HG03139 (cell line): ENCODE results near the gene RNF130.

ENCODE experiments used
- ATAC-seq: cut with Tn5 transposase; IDR thresholded peaks from one replicate; pipeline ENCODE4 v1.9.1; 2021; ENCODE audit not compliant: unreplicated experiment

The RNF130 gene

GRCh38 chr5:179920175-179920574 lies 151.4 kb downstream of the RNF130 start:
- no peak for ATAC-seq

DNA sequence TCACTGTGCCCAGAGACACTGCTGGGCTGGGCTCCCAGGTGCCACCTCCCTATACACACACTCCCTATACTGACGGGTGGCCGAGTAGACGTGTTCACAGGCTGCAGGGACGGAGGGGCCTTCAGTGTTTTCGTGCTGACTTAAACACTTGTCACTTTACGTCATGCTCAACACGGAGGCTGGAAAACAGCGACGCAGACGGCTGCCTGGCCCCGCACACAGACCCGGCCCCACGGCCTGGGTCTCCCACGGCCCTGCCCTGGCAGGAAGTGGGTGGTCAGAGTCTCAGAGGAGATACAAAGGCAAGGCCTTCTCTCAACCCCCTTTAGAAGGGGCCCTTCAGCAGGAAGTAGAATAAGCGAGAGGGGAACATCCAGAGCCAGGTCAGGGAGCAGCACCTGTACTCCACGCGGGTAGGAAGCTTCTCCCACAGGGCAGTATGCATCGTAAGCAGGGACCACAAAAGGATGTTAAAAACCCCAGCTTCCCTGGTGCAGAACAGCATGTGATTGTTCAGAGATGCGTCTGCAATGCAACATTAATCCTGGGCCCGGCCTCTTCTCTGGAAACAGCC lies 152.0 kb downstream of the RNF130 start:
- no peak for ATAC-seq

- ATAC-seq, result no peak
Measured at GRCh38 chr5:179918742-179919486, 152.6 kb downstream of the RNF130 start.

DNA sequence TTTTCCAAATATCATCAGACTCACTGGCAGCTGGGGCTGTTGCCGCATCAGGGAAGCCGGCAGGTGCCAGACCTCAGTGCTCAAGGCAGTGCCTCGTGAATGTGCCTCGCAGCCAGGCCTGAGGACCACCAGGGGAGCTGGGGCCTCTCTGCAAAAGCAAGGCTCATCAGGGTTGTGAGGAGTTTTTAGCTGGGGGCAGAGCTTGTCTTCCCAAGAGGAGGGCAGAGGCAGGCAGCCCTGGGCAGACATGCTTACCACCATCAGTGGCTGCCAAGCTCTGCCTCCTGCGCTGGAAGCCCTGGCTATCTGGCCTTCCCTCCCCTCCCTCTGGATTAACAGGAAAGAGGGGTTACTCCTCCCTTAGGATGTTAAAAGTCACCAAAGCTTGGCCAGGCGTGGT lies 155.0 kb downstream of the RNF130 start:
- ATAC-seq, result no peak

GRCh38 chr5:179915406-179915935 lies 156.1 kb downstream of the RNF130 start:
- no peak for ATAC-seq

DNA sequence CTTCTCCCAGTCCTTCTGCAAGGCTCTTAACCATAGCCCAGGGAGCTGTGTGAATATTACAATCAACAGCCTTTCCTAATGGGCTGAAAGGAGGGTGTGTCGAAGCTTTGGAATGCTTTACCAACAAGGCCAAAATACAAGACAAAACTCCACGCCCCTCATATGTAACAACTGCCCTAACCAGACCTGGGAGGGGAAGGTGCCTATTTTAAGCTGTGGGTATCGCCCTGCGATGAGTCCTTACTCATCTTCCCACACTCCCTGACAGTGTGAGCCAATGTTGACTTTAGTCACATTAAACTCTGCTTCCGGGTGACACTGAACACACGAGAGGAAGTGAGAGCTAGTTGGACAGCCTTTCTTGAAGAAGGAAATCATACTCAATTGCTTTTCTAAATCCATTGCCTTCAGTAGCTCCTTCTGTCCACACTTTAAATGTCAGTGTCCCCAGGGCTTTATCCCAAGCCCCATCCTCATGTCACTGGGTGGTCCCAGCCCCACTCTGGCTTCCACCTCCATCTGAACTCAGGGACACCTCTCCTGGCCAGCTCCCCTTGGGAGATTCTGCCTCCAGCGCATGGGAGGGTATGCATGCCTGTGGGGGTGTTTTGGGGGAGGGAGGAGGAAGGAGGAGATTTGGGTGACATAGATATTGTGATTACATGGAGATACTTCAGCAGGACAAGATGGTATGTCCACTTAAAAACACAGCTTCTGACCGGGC lies 157.4 kb downstream of the RNF130 start:
- ATAC-seq, result no peak

GRCh38 chr5:179913461-179913860 lies 158.1 kb downstream of the RNF130 start:
- no peak for ATAC-seq

GRCh38 chr5:179912951-179913350 lies 158.6 kb downstream of the RNF130 start:
- no peak for ATAC-seq

DNA sequence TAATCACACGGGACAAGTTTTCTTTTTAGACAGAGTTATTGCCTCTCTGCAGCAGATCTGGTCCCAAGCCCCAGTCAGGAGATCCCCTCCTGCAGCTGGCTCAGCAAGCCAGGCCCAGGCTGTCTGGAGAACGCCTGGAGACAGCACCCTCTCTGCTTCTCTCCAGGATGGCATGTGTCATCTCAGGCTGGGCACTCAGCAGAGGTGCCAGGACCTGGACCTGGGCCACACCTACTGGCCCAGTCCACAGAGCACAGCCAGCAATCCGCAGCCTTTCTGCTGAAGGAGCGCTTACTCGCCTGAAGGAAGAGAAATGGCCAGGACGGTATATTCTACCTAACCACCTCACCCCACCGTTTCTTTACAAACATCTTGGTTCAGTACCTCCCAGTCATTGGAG lies 159.2 kb downstream of the RNF130 start:
- ATAC-seq, result no peak

DNA sequence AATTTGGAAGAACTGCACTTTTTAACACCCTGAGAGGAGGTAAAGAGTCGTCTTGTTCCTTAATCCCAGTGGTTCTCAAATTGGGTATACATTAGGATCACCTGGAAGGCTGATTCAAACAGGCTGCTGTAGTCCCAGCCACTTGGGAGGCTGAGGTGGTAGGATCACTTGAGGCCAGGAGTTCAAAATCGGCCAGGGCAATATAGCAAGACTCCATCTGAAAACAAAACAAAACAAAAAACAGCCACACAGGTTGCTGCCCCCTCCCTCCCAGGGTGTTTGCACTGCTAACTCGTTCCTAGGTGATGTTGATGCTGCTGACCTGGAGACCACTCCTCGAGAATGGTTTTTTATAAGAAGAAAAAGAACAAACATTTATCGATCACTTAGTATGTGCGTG lies 162.3 kb downstream of the RNF130 start:
- no peak for ATAC-seq

DNA sequence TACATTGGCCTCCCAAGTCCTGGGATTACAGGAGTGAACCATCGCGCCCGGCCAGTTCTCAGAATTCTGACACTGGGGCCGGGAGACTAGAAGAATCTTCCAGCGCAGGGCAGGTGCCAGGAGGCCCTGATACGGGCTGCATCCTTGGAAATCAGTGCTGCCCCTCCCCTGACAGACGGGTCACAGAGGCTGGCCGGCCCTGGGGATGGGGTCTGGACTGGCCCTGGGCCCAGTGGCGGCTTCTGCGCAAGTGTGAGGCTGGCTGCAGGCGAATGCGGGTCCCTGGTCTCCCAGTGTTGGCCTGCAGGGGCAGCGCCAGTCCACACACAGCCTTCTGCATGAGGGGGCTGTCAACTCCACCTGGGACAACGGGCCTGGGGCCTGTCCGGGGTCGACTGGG lies 163.0 kb downstream of the RNF130 start:
- ATAC-seq, result no peak

- ATAC-seq, result peak; percentile 81
Measured at GRCh38 chr5:179907556-179908324, 163.8 kb downstream of the RNF130 start, which contains the start of gene TBC1D9B. TSS of gene TBC1D9B (minus strand) at chr5:179907897. CDS start at chr5:179907821, 76 bp downstream.

- peak; percentile 30 for ATAC-seq
Measured at GRCh38 chr5:179906795-179907555, 164.6 kb downstream of the RNF130 start.

- ATAC-seq, result no peak
Measured at GRCh38 chr5:179906294-179906794, 165.2 kb downstream of the RNF130 start.

DNA sequence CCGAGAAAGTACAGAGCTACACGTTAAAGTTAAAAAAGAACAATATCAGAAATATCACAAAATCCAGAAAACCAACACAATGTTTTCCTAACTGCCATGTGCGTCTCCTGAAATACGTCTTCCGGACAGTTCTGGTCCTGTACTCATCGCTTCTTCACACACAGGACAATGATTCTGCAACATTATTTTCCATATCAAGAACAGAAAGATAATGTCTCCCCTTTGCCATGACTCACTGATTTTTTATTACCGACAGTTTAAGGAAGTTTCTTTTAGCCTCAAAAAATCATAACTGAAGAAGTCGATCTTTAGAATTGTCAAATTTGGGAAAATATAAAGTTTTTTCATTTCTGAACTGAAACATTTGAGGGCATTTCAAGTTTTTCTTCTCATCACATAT lies 166.4 kb downstream of the RNF130 start:
- no peak for ATAC-seq
